Occipital lobe (tissue), 2 donors: Measurements from ENCODE around the gene CTCFL. TPM values are rescaled to one million over a fixed set of nuclear protein-coding genes. Genes with fewer than 3 reads are reported as not detected.

Experiments
- DNase-seq: peaks from one replicate; lab custom pipeline; 2025; lab: John Stamatoyannopoulos, UW
- total RNA-seq: library from RNA; depleted of rRNA; stranded (reverse); fragments of >200 nt; gene quantifications from one replicate; pipeline ENCODE4 v1.2.3, GENCODE V29; 2014

CTCFL gene
- total RNA-seq, 1 donor from 2014 or later: not detected

- no peak for DNase-seq
These were observed 35.0 kb upstream of the CTCFL start for GRCh38 chr20:57559658-57560553.

GRCh38 chr20:57559289-57559634 lies 34.3 kb upstream of the CTCFL start:
- no peak for DNase-seq

GRCh38 chr20:57558614-57559288 lies 33.8 kb upstream of the CTCFL start:
- DNase-seq: no peak

- no peak for DNase-seq
These were observed 33.1 kb upstream of the CTCFL start for GRCh38 chr20:57557926-57558613.

- DNase-seq: no peak
These were observed 32.0 kb upstream of the CTCFL start for GRCh38 chr20:57556980-57557274.

GRCh38 chr20:57555457-57556184 lies 30.7 kb upstream of the CTCFL start:
- no peak for DNase-seq

GRCh38 chr20:57553376-57554018 lies 28.6 kb upstream of the CTCFL start:
- DNase-seq: no peak

GRCh38 chr20:57552471-57552870 lies 27.5 kb upstream of the CTCFL start:
- DNase-seq: no peak

GRCh38 chr20:57548177-57549058 lies 23.5 kb upstream of the CTCFL start:
- DNase-seq: no peak

GRCh38 chr20:57546956-57547649 lies 22.2 kb upstream of the CTCFL start:
- no peak for DNase-seq

GRCh38 chr20:57545927-57546662 lies 21.2 kb upstream of the CTCFL start:
- no peak for DNase-seq

GRCh38 chr20:57544838-57545564 lies 20.1 kb upstream of the CTCFL start:
- DNase-seq: no peak

- no peak for DNase-seq
These were observed 18.8 kb upstream of the CTCFL start for GRCh38 chr20:57543754-57544153.

GRCh38 chr20:57540890-57541580 lies 16.1 kb upstream of the CTCFL start:
- DNase-seq: no peak

- DNase-seq: no peak
These were observed 14.9 kb upstream of the CTCFL start for GRCh38 chr20:57539889-57540288.

- no peak for DNase-seq
These were observed 12.9 kb upstream of the CTCFL start for GRCh38 chr20:57537822-57538221.
